ENCODE results near the gene BNIP5. TPM values are rescaled to one million over a fixed set of nuclear protein-coding genes. Genes with fewer than 3 reads are reported as not detected.

Gene BNIP5
- total and polyA plus RNA-seq, 12 donors = 0.04 to 0.11 TPM; not detected in 10

GRCh38 chr6:36285797-36286196, 50.9 kb downstream of the BNIP5 start:
- H3K27me3 ChIP-seq = no peaks in the 10 kb centered on the region
- 82 to 95% (median 86%) methylated on average over 1 of the region's 1 CpG for WGBS, 4 donors
- no peak overlapping the region for H3K27ac ChIP-seq
- TF ChIP-seq POLR2A (IDR thresholded peaks at IDR 0.05) = no peak
- TF ChIP-seq, protein P1, sequence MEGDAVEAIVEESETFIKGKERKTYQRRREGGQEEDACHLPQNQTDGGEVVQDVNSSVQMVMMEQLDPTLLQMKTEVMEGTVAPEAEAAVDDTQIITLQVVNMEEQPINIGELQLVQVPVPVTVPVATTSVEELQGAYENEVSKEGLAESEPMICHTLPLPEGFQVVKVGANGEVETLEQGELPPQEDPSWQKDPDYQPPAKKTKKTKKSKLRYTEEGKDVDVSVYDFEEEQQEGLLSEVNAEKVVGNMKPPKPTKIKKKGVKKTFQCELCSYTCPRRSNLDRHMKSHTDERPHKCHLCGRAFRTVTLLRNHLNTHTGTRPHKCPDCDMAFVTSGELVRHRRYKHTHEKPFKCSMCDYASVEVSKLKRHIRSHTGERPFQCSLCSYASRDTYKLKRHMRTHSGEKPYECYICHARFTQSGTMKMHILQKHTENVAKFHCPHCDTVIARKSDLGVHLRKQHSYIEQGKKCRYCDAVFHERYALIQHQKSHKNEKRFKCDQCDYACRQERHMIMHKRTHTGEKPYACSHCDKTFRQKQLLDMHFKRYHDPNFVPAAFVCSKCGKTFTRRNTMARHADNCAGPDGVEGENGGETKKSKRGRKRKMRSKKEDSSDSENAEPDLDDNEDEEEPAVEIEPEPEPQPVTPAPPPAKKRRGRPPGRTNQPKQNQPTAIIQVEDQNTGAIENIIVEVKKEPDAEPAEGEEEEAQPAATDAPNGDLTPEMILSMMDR (IDR thresholded peaks at IDR 0.05) = no peak
- H3K36me3 ChIP-seq (replicated peaks in 1 of 2) = no peaks in the 10 kb centered on the region
- no peak overlapping the region for H3K4me3 ChIP-seq
- DNase-seq = no peak
- no peaks in the 10 kb centered on the region for H3K9me3 ChIP-seq (replicated peaks in 1 of 3)
- H3K4me1 ChIP-seq (replicated peaks in 1 of 2) = peaks cover 5 to 12% of the 10 kb centered on the region in 2 donors
- intact Hi-C loops (cut with DNase I) = no loop called here

GRCh38 chr6:36285187-36285671, 51.5 kb downstream of the BNIP5 start:
- H3K27me3 ChIP-seq = no peaks in the 10 kb centered on the region
- TF ChIP-seq, protein P1 (IDR thresholded peaks at IDR 0.05) = no peak
- TF ChIP-seq POLR2A (IDR thresholded peaks at IDR 0.05) = no peak

GRCh38 chr6:36284359-36284758, 52.3 kb downstream of the BNIP5 start:
- H3K27me3 ChIP-seq = no peaks in the 10 kb centered on the region
- no peaks in the 10 kb centered on the region for H3K36me3 ChIP-seq (replicated peaks in 1 of 2)
- TF ChIP-seq POLR2A (IDR thresholded peaks at IDR 0.05) = no peak
- TF ChIP-seq, protein P1 (IDR thresholded peaks at IDR 0.05) = no peak
- H3K4me3 ChIP-seq = no peak overlapping the region
- intact Hi-C loops (cut with DNase I) = no loop called here
- H3K4me1 ChIP-seq (replicated peaks in 1 of 2) = no peaks in the 10 kb centered on the region
- DNase-seq = no peak
- H3K9me3 ChIP-seq (replicated peaks in 1 of 3) = no peaks in the 10 kb centered on the region
- H3K27ac ChIP-seq = no peak overlapping the region
- 88 to 100% (median 92%) methylated on average over 1 of the region's 1 CpG for WGBS, 4 donors

More at GRCh38 chr6:36285187-36285671, 51.5 kb downstream of the BNIP5 start:
- intact Hi-C loops (cut with DNase I) = no loop called here
- Histone ChIP-seq H3K4me1 (replicated peaks in 1 of 2) (peaks cover under 1 to 6% of the 10 kb centered on the region in 2 donors), H3K4me3 (no peak overlapping the region), H3K36me3 (replicated peaks in 1 of 2) (no peaks in the 10 kb centered on the region), H3K9me3 (replicated peaks in 1 of 3) (no peaks in the 10 kb centered on the region), H3K27ac (no peak overlapping the region)
- 44 to 68% (median 58%) methylated on average over 8 to 26 of the region's 26 CpGs for WGBS, 4 donors
- DNase-seq = no peak

DNA sequence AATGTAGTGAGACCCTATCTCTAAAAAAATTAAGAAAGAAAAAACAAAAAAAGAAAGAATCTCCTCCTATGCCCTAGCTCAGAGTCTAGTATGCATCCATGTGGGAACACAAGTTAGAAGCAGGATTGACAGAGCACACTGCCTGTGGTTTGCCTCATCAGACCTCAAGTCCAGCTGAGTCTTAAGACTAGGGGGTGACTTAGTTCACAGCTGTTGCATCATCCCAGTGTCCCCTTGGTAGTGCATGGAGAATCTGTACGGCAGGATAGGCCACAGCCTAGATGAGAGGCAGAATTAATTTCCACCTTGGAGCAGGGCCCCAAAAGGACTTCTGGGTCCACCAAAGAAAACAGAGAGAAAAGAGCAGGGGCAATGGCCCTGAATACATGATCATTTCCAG, 53.1 kb downstream of the BNIP5 start:
- no peak overlapping the region for H3K4me3 ChIP-seq
- 80 to 100% (median 91%) methylated on average over 1 of the region's 1 CpG for WGBS, 4 donors
- H3K36me3 ChIP-seq (replicated peaks in 1 of 2) = no peaks in the 10 kb centered on the region
- H3K4me1 ChIP-seq (replicated peaks in 1 of 2) = no peaks in the 10 kb centered on the region
- DNase-seq = no peak
- no peaks in the 10 kb centered on the region for H3K27me3 ChIP-seq
- H3K27ac ChIP-seq = no peak overlapping the region
- H3K9me3 ChIP-seq (replicated peaks in 1 of 3) = no peaks in the 10 kb centered on the region
- TF ChIP-seq, protein P1 (IDR thresholded peaks at IDR 0.05) = no peak
- no peak for TF ChIP-seq POLR2A (IDR thresholded peaks at IDR 0.05)
- intact Hi-C loops (cut with DNase I) = no loop called here
